ENCODE data around the gene CDH4. TPM values are rescaled to one million over a fixed set of nuclear protein-coding genes. Genes with fewer than 3 reads are reported as not detected.

The CDH4 gene
- polyA plus RNA-seq, 1 donor (not counting 4 experiments of a cell fraction or from before 2014, with no cell fraction given): 2.2 TPM

GRCh38 chr20:61725966-61726365, 473.9 kb downstream of the CDH4 start:
- DNase-seq (ENCODE audit: low read depth, low spot score) (no peak), FAIRE-seq (no peak)
- dilution Hi-C loops (cut with MboI; ENCODE audit: extremely low pct_ligation_motif_present, low sequenced_read_pairs): no loop called here
- no peak for TF ChIP-seq EZH2 (IDR thresholded peaks at IDR 0.05; ENCODE audit: low read length)
- no peak for TF ChIP-seq CTCF (optimal IDR thresholded peaks at IDR 0.05 in 1 of 3, IDR thresholded peaks at IDR 0.05 in 1 of 3, conservative IDR thresholded peaks at IDR 0.05 in 1 of 3; ENCODE audit: extremely low read depth in 1 of 3, insufficient read depth in 2 of 3, low read length in 3 of 3)
- Histone ChIP-seq H3K79me2 (ENCODE audit: control insufficient read depth, insufficient read depth, low read length) (no peaks in the 10 kb centered on the region), H3K4me3 (ENCODE audit: control insufficient read depth in 2 of 3, extremely low read depth in 1 of 3, insufficient read depth in 2 of 3, low read depth in 1 of 3, low read length in 3 of 3) (no peak overlapping the region), H3K27ac (ENCODE audit: control insufficient read depth, insufficient read depth, low read length) (no peak overlapping the region), H3K9me1 (ENCODE audit: control insufficient read depth, extremely low read depth, insufficient read depth, low read length) (no peaks in the 10 kb centered on the region), H3K4me2 (ENCODE audit: control insufficient read depth, extremely low read depth, insufficient read depth, low read depth, low read length) (no peak overlapping the region), H3K9me3 (ENCODE audit: control insufficient read depth, low read depth, low read length) (no peaks in the 10 kb centered on the region), H3K9ac (ENCODE audit: control insufficient read depth, extremely low read depth, insufficient read depth, low read length) (no peak overlapping the region), H4K20me1 (ENCODE audit: control insufficient read depth, extremely low read depth, insufficient read depth, low read length) (no peaks in the 10 kb centered on the region), H3K4me1 (ENCODE audit: control insufficient read depth, extremely low read depth, insufficient read depth, low read length) (no peaks in the 10 kb centered on the region), H2AFZ (ENCODE audit: control insufficient read depth, low read length) (no peak overlapping the region), H3K27me3 (ENCODE audit: control insufficient read depth, extremely low read depth, insufficient read depth, low read length) (peaks cover 19% of the 10 kb centered on the region), H3K36me3 (ENCODE audit: control insufficient read depth in 2 of 2, extremely low read depth in 1 of 2, insufficient read depth in 2 of 2, low read length in 2 of 2) (no peaks in the 10 kb centered on the region)

GRCh38 chr20:61726979-61727378, 474.9 kb downstream of the CDH4 start:
- Histone ChIP-seq H3K9ac (ENCODE audit: control insufficient read depth, extremely low read depth, insufficient read depth, low read length) (no peak overlapping the region), H3K4me3 (ENCODE audit: control insufficient read depth in 2 of 3, extremely low read depth in 1 of 3, insufficient read depth in 2 of 3, low read depth in 1 of 3, low read length in 3 of 3) (no peak overlapping the region), H3K36me3 (ENCODE audit: control insufficient read depth in 2 of 2, extremely low read depth in 1 of 2, insufficient read depth in 2 of 2, low read length in 2 of 2) (no peaks in the 10 kb centered on the region), H3K4me2 (ENCODE audit: control insufficient read depth, extremely low read depth, insufficient read depth, low read depth, low read length) (no peak overlapping the region), H3K27ac (ENCODE audit: control insufficient read depth, insufficient read depth, low read length) (no peak overlapping the region), H3K27me3 (ENCODE audit: control insufficient read depth, extremely low read depth, insufficient read depth, low read length) (peaks cover 20% of the 10 kb centered on the region), H3K9me1 (ENCODE audit: control insufficient read depth, extremely low read depth, insufficient read depth, low read length) (no peaks in the 10 kb centered on the region), H3K4me1 (ENCODE audit: control insufficient read depth, extremely low read depth, insufficient read depth, low read length) (no peaks in the 10 kb centered on the region), H4K20me1 (ENCODE audit: control insufficient read depth, extremely low read depth, insufficient read depth, low read length) (peaks cover 6% of the 10 kb centered on the region), H2AFZ (ENCODE audit: control insufficient read depth, low read length) (no peak overlapping the region), H3K79me2 (ENCODE audit: control insufficient read depth, insufficient read depth, low read length) (no peaks in the 10 kb centered on the region), H3K9me3 (ENCODE audit: control insufficient read depth, low read depth, low read length) (no peaks in the 10 kb centered on the region)
- TF ChIP-seq EZH2 (IDR thresholded peaks at IDR 0.05; ENCODE audit: low read length) (no peak), CTCF (optimal IDR thresholded peaks at IDR 0.05 in 1 of 3, IDR thresholded peaks at IDR 0.05 in 1 of 3, conservative IDR thresholded peaks at IDR 0.05 in 1 of 3; ENCODE audit: extremely low read depth in 1 of 3, insufficient read depth in 2 of 3, low read length in 3 of 3) (no peak)
- DNase-seq (ENCODE audit: low read depth, low spot score) (no peak), FAIRE-seq (no peak)
- dilution Hi-C loops (cut with MboI; ENCODE audit: extremely low pct_ligation_motif_present, low sequenced_read_pairs): no loop called here

Data from keratinocyte (primary cell).